22Rv1 (cell line): ENCODE data around the gene DDR1.

ENCODE experiments used
- ZFX ChIP-seq: fragments of 450-650 bp; IDR thresholded peaks from 2 replicates; pipeline ENCODE4 v1.6.1; 2017; ENCODE audit warnings: antibody characterized with exemption, borderline replicate concordance
- TF ChIP-seq, protein P1 (sequence below): fragments of 450-650 bp; IDR thresholded peaks from 2 replicates; pipeline ENCODE4 v1.5.1; 2017; ENCODE audit warnings: mild to moderate bottlenecking

DNA sequence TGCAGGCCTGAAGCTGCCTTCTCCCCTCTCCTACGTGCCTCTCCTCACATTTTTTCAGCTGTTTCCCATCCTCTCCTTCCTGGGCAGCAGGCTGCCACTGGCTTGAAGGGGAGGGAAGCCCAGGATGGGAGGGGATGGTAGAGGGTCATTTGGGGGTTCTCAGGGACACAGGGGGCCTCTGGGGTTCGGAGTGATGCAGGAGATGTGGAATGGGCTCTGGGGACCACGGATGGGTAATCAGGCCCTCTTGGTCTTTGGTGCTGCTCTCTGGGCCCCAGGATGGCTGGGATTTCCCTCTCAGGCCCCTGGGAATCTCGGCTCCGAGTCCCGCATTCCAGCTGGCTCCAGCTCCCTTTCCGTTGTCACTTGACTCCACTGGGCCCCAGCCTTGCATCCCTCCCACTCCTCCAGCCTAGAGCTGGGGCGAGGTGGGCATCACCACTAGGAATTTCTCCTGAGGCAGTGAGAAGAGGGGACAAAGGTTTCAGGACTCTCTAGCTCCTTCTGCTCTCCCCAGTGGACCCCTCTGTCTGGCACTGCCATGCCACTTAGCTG is 2.0 kb upstream of the DDR1 start:
- TF ChIP-seq, protein P1, sequence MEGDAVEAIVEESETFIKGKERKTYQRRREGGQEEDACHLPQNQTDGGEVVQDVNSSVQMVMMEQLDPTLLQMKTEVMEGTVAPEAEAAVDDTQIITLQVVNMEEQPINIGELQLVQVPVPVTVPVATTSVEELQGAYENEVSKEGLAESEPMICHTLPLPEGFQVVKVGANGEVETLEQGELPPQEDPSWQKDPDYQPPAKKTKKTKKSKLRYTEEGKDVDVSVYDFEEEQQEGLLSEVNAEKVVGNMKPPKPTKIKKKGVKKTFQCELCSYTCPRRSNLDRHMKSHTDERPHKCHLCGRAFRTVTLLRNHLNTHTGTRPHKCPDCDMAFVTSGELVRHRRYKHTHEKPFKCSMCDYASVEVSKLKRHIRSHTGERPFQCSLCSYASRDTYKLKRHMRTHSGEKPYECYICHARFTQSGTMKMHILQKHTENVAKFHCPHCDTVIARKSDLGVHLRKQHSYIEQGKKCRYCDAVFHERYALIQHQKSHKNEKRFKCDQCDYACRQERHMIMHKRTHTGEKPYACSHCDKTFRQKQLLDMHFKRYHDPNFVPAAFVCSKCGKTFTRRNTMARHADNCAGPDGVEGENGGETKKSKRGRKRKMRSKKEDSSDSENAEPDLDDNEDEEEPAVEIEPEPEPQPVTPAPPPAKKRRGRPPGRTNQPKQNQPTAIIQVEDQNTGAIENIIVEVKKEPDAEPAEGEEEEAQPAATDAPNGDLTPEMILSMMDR, result no peak
- no peak for TF ChIP-seq ZFX
